HEK293T (cell line): ENCODE results near the gene CCDC182.

Experiments
- ARNT ChIP-seq: fragments of 450-650 bp; IDR thresholded peaks from 2 replicates; pipeline ENCODE4 v1.6.1; 2017; ENCODE audit warnings: mild to moderate bottlenecking
- BHLHE40 ChIP-seq: fragments of 450-650 bp; IDR thresholded peaks from 2 replicates; pipeline ENCODE4 v1.6.1; 2016; ENCODE audit warnings: mild to moderate bottlenecking, moderate library complexity, borderline replicate concordance
- CTBP1 ChIP-seq: fragments of 450-650 bp; IDR thresholded peaks from 2 replicates; pipeline ENCODE4 v1.6.1; 2016; ENCODE audit warnings: borderline replicate concordance
- FOXM1 ChIP-seq: fragments of 450-650 bp; IDR thresholded peaks from 2 replicates; pipeline ENCODE4 v1.6.1; 2017; ENCODE audit warnings: mild to moderate bottlenecking, borderline replicate concordance
- HDGF ChIP-seq: fragments of 450-650 bp; IDR thresholded peaks from 2 replicates; pipeline ENCODE4 v1.6.1; 2017; ENCODE audit warnings: antibody characterized with exemption, borderline replicate concordance
- NFRKB ChIP-seq: fragments of 450-650 bp; IDR thresholded peaks from 2 replicates; pipeline ENCODE4 v1.6.1; 2016; ENCODE audit warnings: mild to moderate bottlenecking, moderate library complexity
- SP1 ChIP-seq: fragments of 450-650 bp; IDR thresholded peaks from 2 replicates; pipeline ENCODE4 v1.6.1; 2017

DNA sequence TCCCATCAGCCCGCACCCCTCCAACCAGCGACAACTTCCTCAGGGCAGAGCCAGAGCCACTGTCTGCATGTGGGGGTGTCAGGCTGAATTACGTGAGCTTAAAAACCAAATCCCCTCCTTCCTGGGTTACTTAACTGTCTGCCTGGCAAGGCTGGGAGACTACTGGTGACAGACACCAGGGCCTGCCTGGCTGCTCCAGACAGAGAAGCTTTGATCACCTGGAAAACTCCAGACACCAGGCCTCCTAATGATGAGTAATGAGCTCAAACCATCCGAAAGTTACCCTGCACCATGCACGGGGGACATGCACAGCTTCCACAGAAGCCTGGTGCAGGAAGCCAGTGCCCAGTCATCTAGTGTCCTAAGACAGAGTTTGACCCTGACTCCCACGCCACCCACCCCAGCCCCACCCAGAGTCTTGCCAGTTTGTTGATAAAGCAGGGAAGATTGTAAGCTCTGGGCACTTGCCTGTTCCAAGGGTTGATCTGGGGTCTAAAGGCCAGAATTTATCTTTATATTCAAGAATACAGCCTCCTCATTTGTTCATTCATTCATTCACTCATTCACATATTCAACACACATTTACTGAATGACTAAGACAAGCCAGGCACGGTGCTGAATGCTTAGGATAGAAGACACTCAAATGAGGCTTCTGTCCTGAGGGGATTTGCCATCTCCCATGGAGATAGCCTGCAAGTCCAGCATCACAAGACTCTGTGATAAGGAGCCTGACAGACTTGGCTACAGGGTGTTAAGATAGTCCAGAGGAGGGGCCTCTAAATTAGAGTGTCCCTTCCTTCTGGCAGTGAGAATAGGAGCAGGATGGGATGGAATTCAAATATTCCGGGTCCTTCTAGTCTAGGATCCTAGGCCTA lies 7.2 kb upstream of the CCDC182 start:
- TF ChIP-seq CTBP1 (no peak), SP1 (no peak), FOXM1 (no peak), ARNT (no peak), HDGF (no peak), NFRKB (no peak), BHLHE40 (no peak)
